OCI-LY1 (cell line): Measurements from ENCODE around the gene CAB39.

Experiments
- H2AFZ ChIP-seq: fragments of 200-600 bp; sonication (generic), shearing (Covaris generic); 2 replicates; pipeline ENCODE4 v1.6.0; 2014; ENCODE audit warnings: antibody characterized with exemption, mild to moderate bottlenecking, low read length
- H3F3A ChIP-seq: fragments of 200-600 bp; sonication (generic), shearing (Covaris generic); 2 replicates; pipeline ENCODE4 v1.6.0; 2014; ENCODE audit warnings: mild to moderate bottlenecking, antibody characterized with exemption, low read length, moderate library complexity; ENCODE audit not compliant: insufficient read depth
- H3K27ac ChIP-seq: fragments of 200-600 bp; sonication (generic); 2 replicates; pipeline ENCODE4 v1.5.1; 2014; ENCODE audit warnings: low read length, mixed run types, mild to moderate bottlenecking, low read depth; ENCODE audit not compliant: poor library complexity, severe bottlenecking
- H3K27me3 ChIP-seq: fragments of 200-600 bp; sonication (generic); 2 replicates; pipeline ENCODE4 v1.6.0; 2014; ENCODE audit warnings: antibody characterized with exemption, mild to moderate bottlenecking, low read length, moderate library complexity; ENCODE audit not compliant: insufficient read depth
- H3K36me3 ChIP-seq: fragments of 200-600 bp; sonication (generic); 2 replicates; pipeline ENCODE4 v1.6.1; 2014; ENCODE audit warnings: mild to moderate bottlenecking, antibody characterized with exemption, low read length, moderate library complexity, mixed read lengths; ENCODE audit not compliant: insufficient read depth
- H3K4me1 ChIP-seq: fragments of 200-600 bp; sonication (generic); 2 replicates; pipeline ENCODE4 v1.5.1; 2014; ENCODE audit warnings: mild to moderate bottlenecking, low read length, moderate library complexity; ENCODE audit not compliant: insufficient read depth, severe bottlenecking
- H3K4me2 ChIP-seq: fragments of 200-600 bp; sonication (generic), shearing (Covaris generic); 2 replicates; pipeline ENCODE4 v1.6.1; 2014; ENCODE audit warnings: low read length
- H3K4me3 ChIP-seq: fragments of 200-600 bp; sonication (generic); 2 replicates; pipeline ENCODE4 v1.5.1; 2014; ENCODE audit warnings: low read length, low read depth, mild to moderate bottlenecking, mixed read lengths; ENCODE audit not compliant: poor library complexity, severe bottlenecking
- H3K79me2 ChIP-seq: fragments of 200-600 bp; shearing (Covaris generic); 2 replicates; pipeline ENCODE4 v1.6.1; 2016; ENCODE audit warnings: mixed run types, low read length, mixed read lengths; ENCODE audit not compliant: insufficient read depth
- H3K9ac ChIP-seq: fragments of 200-600 bp; sonication (generic), shearing (Covaris generic); 2 replicates; pipeline ENCODE4 v1.6.1; 2014; ENCODE audit warnings: mild to moderate bottlenecking, low read length, mixed read lengths
- H3K9me2 ChIP-seq: fragments of 200-600 bp; sonication (generic), shearing (Covaris generic); 2 replicates; pipeline ENCODE4 v1.6.1; 2014; ENCODE audit warnings: low read depth, mild to moderate bottlenecking, low read length, mixed read lengths
- H3K9me3 ChIP-seq: fragments of 200-600 bp; shearing (Covaris generic); 2 replicates; pipeline ENCODE4 v1.6.1; 2014; ENCODE audit warnings: low read length, mixed read lengths
- H4K20me1 ChIP-seq: fragments of 200-600 bp; sonication (generic), shearing (Covaris generic); 2 replicates; pipeline ENCODE4 v1.6.0; 2016; ENCODE audit warnings: mild to moderate bottlenecking, low read length; ENCODE audit not compliant: insufficient read depth
- EZH2 ChIP-seq: fragments of 200-600 bp; sonication (generic), shearing (Covaris generic); IDR thresholded peaks from 2 replicates; pipeline ENCODE4 v1.8.0; 2017; ENCODE audit warnings: borderline replicate concordance, mixed run types, mild to moderate bottlenecking, antibody characterized with exemption, low read length, moderate library complexity, mixed read lengths
- TF ChIP-seq, protein P1 (sequence below): fragments of 200-600 bp; sonication (generic), shearing (Covaris generic); IDR thresholded peaks from 2 replicates; pipeline ENCODE4 v1.5.1; 2017; ENCODE audit warnings: mild to moderate bottlenecking, antibody characterized with exemption, low read length, moderate library complexity, mixed read lengths

Gene CAB39

DNA sequence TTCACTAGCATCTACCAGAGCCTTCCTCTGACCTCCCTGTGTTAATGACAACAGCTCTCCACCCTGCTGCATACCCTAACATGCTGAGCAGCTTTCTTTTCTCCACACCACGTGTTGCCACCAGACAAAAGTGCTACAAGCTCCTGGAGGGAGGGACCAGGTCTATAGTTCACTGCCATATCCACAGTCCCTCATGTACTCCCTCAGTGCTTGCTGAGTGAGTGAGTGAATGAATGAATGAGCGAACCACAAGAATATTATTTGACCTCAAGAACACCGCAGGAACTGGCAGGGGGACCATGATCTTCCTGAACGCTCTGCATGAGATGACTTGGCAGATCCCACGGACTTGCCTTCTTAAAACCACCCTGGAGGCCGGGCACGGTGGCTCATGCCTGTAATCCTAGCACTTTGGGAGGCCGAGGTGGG, 47.4 kb upstream of the CAB39 start:
- Histone ChIP-seq H3K79me2 (no peaks in the 10 kb centered on the region), H3K9me3 (no peaks in the 10 kb centered on the region), H3K4me2 (no peak overlapping the region), H3K4me3 (no peak overlapping the region), H3K9me2 (no peaks in the 10 kb centered on the region), H3K27me3 (no peaks in the 10 kb centered on the region), H3F3A (no peaks in the 10 kb centered on the region), H4K20me1 (no peaks in the 10 kb centered on the region), H3K36me3 (no peaks in the 10 kb centered on the region), H2AFZ (no peak overlapping the region), H3K9ac (no peak overlapping the region), H3K27ac (no peak overlapping the region), H3K4me1 (peaks cover 38% of the 10 kb centered on the region)
- no peak for TF ChIP-seq EZH2
- TF ChIP-seq, protein P1, sequence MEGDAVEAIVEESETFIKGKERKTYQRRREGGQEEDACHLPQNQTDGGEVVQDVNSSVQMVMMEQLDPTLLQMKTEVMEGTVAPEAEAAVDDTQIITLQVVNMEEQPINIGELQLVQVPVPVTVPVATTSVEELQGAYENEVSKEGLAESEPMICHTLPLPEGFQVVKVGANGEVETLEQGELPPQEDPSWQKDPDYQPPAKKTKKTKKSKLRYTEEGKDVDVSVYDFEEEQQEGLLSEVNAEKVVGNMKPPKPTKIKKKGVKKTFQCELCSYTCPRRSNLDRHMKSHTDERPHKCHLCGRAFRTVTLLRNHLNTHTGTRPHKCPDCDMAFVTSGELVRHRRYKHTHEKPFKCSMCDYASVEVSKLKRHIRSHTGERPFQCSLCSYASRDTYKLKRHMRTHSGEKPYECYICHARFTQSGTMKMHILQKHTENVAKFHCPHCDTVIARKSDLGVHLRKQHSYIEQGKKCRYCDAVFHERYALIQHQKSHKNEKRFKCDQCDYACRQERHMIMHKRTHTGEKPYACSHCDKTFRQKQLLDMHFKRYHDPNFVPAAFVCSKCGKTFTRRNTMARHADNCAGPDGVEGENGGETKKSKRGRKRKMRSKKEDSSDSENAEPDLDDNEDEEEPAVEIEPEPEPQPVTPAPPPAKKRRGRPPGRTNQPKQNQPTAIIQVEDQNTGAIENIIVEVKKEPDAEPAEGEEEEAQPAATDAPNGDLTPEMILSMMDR, result no peak

DNA sequence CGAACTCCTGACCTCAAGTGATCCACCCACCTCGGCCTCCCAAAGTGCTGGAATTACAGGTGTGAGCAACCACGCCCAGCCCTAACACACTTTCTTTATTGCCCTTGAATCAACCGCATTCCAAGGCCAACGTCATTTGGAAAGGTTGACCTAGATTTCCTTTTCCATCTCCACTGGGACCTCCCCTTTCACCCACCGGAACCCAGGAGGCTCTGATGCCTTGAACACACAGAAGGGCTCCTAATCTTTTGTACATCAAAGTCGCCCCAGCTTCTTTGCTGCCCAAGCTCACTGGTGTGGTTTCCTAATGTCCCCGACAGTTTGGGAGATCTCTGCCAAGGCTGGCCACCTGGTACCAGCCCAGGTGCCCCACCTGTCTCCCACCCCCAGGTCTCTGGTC, 46.2 kb upstream of the CAB39 start:
- Histone ChIP-seq H3K9me2 (no peaks in the 10 kb centered on the region), H3K27me3 (no peaks in the 10 kb centered on the region), H2AFZ (no peak overlapping the region), H3K9ac (no peak overlapping the region), H3K4me1 (peaks cover 26% of the 10 kb centered on the region), H3F3A (no peaks in the 10 kb centered on the region), H3K27ac (no peak overlapping the region), H3K36me3 (no peaks in the 10 kb centered on the region), H3K9me3 (no peaks in the 10 kb centered on the region), H4K20me1 (no peaks in the 10 kb centered on the region), H3K79me2 (no peaks in the 10 kb centered on the region), H3K4me2 (no peak overlapping the region), H3K4me3 (no peak overlapping the region)
- TF ChIP-seq EZH2, result no peak

DNA sequence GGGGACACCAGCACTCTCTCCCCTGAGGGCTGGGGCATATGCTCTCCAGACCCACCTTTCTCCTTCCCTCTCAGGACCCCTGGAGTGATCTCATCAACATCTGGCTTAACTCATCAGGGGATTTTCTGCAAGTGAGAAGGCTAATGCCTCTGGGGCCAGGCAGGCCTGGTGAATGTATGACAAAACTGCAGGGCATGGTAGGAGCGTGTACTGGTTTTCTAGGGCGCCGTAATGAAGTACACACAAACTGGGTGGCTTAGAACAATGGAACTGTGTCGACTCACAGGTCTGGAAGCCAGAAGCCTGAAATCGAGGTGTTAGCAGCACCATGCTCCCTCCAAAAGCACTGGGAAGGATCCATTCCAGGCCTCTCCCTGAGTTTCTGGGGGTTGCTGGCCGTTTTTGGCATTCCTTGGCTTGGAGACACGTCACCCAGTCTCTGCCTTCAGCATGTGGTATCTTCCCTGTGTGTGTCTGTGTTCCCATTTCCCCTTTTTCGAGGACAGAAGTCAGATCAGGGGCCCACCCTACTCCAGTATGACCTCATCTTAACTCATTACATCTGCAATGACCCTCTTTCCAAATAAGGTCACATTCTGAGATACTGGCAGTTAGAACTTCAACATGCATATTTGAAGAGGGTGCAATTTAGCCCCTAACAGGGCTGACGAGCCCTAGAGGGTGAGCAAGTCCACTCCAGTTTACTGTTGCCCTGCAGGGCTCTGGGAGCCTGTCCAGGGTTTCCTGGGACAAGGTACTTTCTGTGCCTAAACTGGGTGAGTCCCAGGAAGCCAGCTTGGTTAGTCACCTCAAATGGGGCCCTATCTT, 45.5 kb upstream of the CAB39 start:
- Histone ChIP-seq H3K9ac (no peak overlapping the region), H2AFZ (no peak overlapping the region), H3K36me3 (no peaks in the 10 kb centered on the region), H3K9me2 (no peaks in the 10 kb centered on the region), H3K9me3 (no peaks in the 10 kb centered on the region), H3K27ac (no peak overlapping the region), H3K4me2 (no peak overlapping the region), H3F3A (no peaks in the 10 kb centered on the region), H4K20me1 (no peaks in the 10 kb centered on the region), H3K4me1 (peaks cover 22% of the 10 kb centered on the region), H3K79me2 (no peaks in the 10 kb centered on the region), H3K4me3 (no peak overlapping the region), H3K27me3 (no peaks in the 10 kb centered on the region)
- TF ChIP-seq EZH2, result no peak
- TF ChIP-seq, protein P1, result no peak
